A673 (cell line): Measurements from ENCODE around the gene ERG. TPM values are rescaled to one million over a fixed set of nuclear protein-coding genes. Genes with fewer than 3 reads are reported as not detected.

Experiments
- BruUV-seq: library from RNA; stranded (reverse); fragments of 400-500 nt; replicated peaks from 2 replicates; lab custom pipeline; 2021; lab: Mats Ljungman, UMichigan
- CTCF ChIA-PET: fragments of 300-600 bp; sonication (Branson Sonifier 250); formaldehyde crosslinking; loops from one replicate; lab custom pipeline; 2022; ENCODE audit warnings: antibody characterized with exemption; lab: Charles Lee
- POLR2A ChIA-PET: fragments of 300-600 bp; sonication (Branson Sonifier 250); formaldehyde crosslinking; loops from one replicate; lab custom pipeline; 2022; ENCODE audit warnings: antibody characterized with exemption; ENCODE audit not compliant: low non-redundant PET; lab: Charles Lee
- DNase-seq: peaks from one replicate; pipeline ENCODE4 v3.0.0-alpha.2; 2015; ENCODE audit warnings: low spot score
- H3K27ac ChIP-seq: fragments of 200-600 bp; sonication (generic); 2 replicates; pipeline ENCODE4 v1.5.1; 2016; ENCODE audit warnings: mixed run types, low read depth, mild to moderate bottlenecking, mixed read lengths, antibody characterized with exemption, low read length; ENCODE audit not compliant: poor library complexity, severe bottlenecking
- H3K27me3 ChIP-seq: fragments of 200-600 bp; sonication (generic); replicated peaks from 2 replicates; pipeline ENCODE4 v1.6.1; 2017; ENCODE audit warnings: mixed run types, low read depth, mild to moderate bottlenecking, mixed read lengths, antibody characterized with exemption, low read length; ENCODE audit not compliant: insufficient read depth, poor library complexity
- H3K36me3 ChIP-seq: fragments of 200-600 bp; sonication (generic); 2 replicates; pipeline ENCODE4 v1.6.1; 2016; ENCODE audit warnings: mixed run types, mild to moderate bottlenecking, mixed read lengths, antibody characterized with exemption, low read length; ENCODE audit not compliant: insufficient read depth, poor library complexity, severe bottlenecking
- H3K4me1 ChIP-seq: fragments of 200-600 bp; sonication (generic); 2 replicates; pipeline ENCODE4 v1.6.1; 2017; ENCODE audit warnings: mixed run types, mild to moderate bottlenecking, mixed read lengths, antibody characterized with exemption, low read length; ENCODE audit not compliant: insufficient read depth, poor library complexity, severe bottlenecking
- H3K4me3 ChIP-seq: fragments of 200-600 bp; sonication (generic); 2 replicates; pipeline ENCODE4 v1.5.1; 2016; ENCODE audit warnings: low read depth, mixed run types, mild to moderate bottlenecking, mixed read lengths, low read length; ENCODE audit not compliant: poor library complexity, severe bottlenecking
- H3K9me3 ChIP-seq: fragments of 200-600 bp; sonication (generic); 2 replicates; pipeline ENCODE4 v1.6.1; 2016; ENCODE audit warnings: mixed run types, low read depth, mild to moderate bottlenecking, mixed read lengths, antibody characterized with exemption, low read length; ENCODE audit not compliant: poor library complexity, severe bottlenecking
- CTCF ChIP-seq: fragments of 300-800, 200-600 bp; sonication (generic); conservative IDR thresholded peaks from 2 replicates; pipeline ENCODE4 v1.5.1; 2017; ENCODE audit warnings: low read depth, mild to moderate bottlenecking, antibody characterized with exemption, low read length, moderate library complexity, mixed read lengths
- EZH2 ChIP-seq: fragments of 200-600 bp; sonication (generic); IDR thresholded peaks from 2 replicates; pipeline ENCODE4 v1.6.1; 2017; ENCODE audit warnings: borderline replicate concordance, low read depth, mild to moderate bottlenecking, mixed read lengths, antibody characterized with exemption, low read length; ENCODE audit not compliant: poor library complexity, severe bottlenecking
- intact Hi-C: fragments of 100-400 bp; cut with micrococcal nuclease; formaldehyde crosslinking; loops from one replicate; pipeline ENCODE4 v1.10.0; 2022; ENCODE audit not compliant: unreplicated experiment
- total RNA-seq: library from RNA; stranded (reverse); gene quantifications from 2 replicates; pipeline ENCODE4 v1.2.3, GENCODE V29; 2021

The ERG gene
- total RNA-seq, 1 experiment from 2014 or later = not detected

- Histone ChIP-seq H3K27me3 (no peaks in the 10 kb centered on the region), H3K4me3 (no peak overlapping the region), H3K4me1 (no peaks in the 10 kb centered on the region), H3K27ac (no peak overlapping the region), H3K9me3 (no peaks in the 10 kb centered on the region), H3K36me3 (no peaks in the 10 kb centered on the region)
- DNase-seq = no peak
- ChIA-PET POLR2A (no interaction called here), CTCF (no interaction called here)
- TF ChIP-seq EZH2 (no peak), CTCF (no peak)
- no TSS peak for BruUV-seq
- intact Hi-C loops = no loop called here
Observed at GRCh38 chr21:38489729-38490128, 8.5 kb downstream of the ERG start.

- H3K4me3 ChIP-seq = no peak overlapping the region
- no peaks in the 10 kb centered on the region for H3K27me3 ChIP-seq
- H3K36me3 ChIP-seq = no peaks in the 10 kb centered on the region
- ChIA-PET CTCF (no interaction called here), POLR2A (no interaction called here)
- H3K27ac ChIP-seq = no peak overlapping the region
- no peaks in the 10 kb centered on the region for H3K4me1 ChIP-seq
- no peak for TF ChIP-seq CTCF
- TF ChIP-seq EZH2 = no peak
- intact Hi-C loops = no loop called here
- H3K9me3 ChIP-seq = no peaks in the 10 kb centered on the region
- no peak for DNase-seq
- BruUV-seq = no TSS peak
Observed at GRCh38 chr21:38489271-38489652, 9.0 kb downstream of the ERG start.

- BruUV-seq = no TSS peak
- TF ChIP-seq EZH2 = no peak
- TF ChIP-seq CTCF = no peak
Observed at GRCh38 chr21:38488640-38489270, 9.5 kb downstream of the ERG start.

More at GRCh38 chr21:38488640-38489270, 9.5 kb downstream of the ERG start:
- Histone ChIP-seq H3K9me3 (no peaks in the 10 kb centered on the region), H3K27ac (no peak overlapping the region), H3K4me1 (no peaks in the 10 kb centered on the region), H3K27me3 (no peaks in the 10 kb centered on the region), H3K4me3 (no peak overlapping the region), H3K36me3 (no peaks in the 10 kb centered on the region)
- no peak for DNase-seq
- ChIA-PET CTCF (no interaction called here), POLR2A (no interaction called here)
- intact Hi-C loops = no loop called here
